ENCODE data around the gene ASXL1. TPM values are rescaled to one million over a fixed set of nuclear protein-coding genes. Genes with fewer than 3 reads are reported as not detected.
"Not testable (repeated sequence)": the region's sequence is repeated elsewhere in the genome, so short reads cannot be mapped to it uniquely, and the experiment has no call there.

ASXL1 gene
- total and polyA plus RNA-seq, 9 donors: 28.4 to 42.3 (median 34.7) TPM

GRCh38 chr20:32465092-32465900 is 107.2 kb downstream of the ASXL1 start:
- Histone ChIP-seq H3K27me3 (ENCODE audit: control insufficient read depth, insufficient read depth, low read length) (no peaks in the 10 kb centered on the region), H3K4me1 (ENCODE audit: control insufficient read depth, insufficient read depth, low read length) (peaks cover 56% of the 10 kb centered on the region), H3K9me3 (replicated peaks; ENCODE audit: control insufficient read depth, low read depth, low read length) (no peaks in the 10 kb centered on the region), H3K36me3 (ENCODE audit: control insufficient read depth, insufficient read depth, low read length) (peaks cover 24% of the 10 kb centered on the region), H3K27ac (ENCODE audit: low read length) (peak overlapping the region; percentile 21), H3K4me3 (ENCODE audit: low read length) (no peak overlapping the region)
- 50% methylated on average over 21 of the region's 24 CpGs for WGBS (ENCODE audit: insufficient coverage)
- DNase-seq: peak; percentile 67

GRCh38 chr20:32465901-32466675 is 108.0 kb downstream of the ASXL1 start:
- H3K36me3 ChIP-seq (ENCODE audit: control insufficient read depth, insufficient read depth, low read length): peaks cover 29% of the 10 kb centered on the region
- DNase-seq; H3K4me3 ChIP-seq (ENCODE audit: low read length); H3K9me3 ChIP-seq (replicated peaks; ENCODE audit: control insufficient read depth, low read depth, low read length); H3K27me3 ChIP-seq (ENCODE audit: control insufficient read depth, insufficient read depth, low read length): not testable (repeated sequence)
- WGBS (ENCODE audit: insufficient coverage): 60% methylated on average over 7 of the region's 15 CpGs
- peak overlapping the region; percentile 1 for H3K27ac ChIP-seq (ENCODE audit: low read length)
- H3K4me1 ChIP-seq (ENCODE audit: control insufficient read depth, insufficient read depth, low read length): peaks cover 63% of the 10 kb centered on the region

GRCh38 chr20:32466739-32467505 is 108.8 kb downstream of the ASXL1 start:
- no peak overlapping the region for H3K4me3 ChIP-seq (ENCODE audit: low read length)
- H3K27me3 ChIP-seq (ENCODE audit: control insufficient read depth, insufficient read depth, low read length): no peaks in the 10 kb centered on the region
- H3K27ac ChIP-seq (ENCODE audit: low read length): no peak overlapping the region
- DNase-seq: no peak
- 69% methylated on average over 11 of the region's 16 CpGs for WGBS (ENCODE audit: insufficient coverage)
- H3K36me3 ChIP-seq (ENCODE audit: control insufficient read depth, insufficient read depth, low read length): peaks cover 34% of the 10 kb centered on the region
- peaks cover 69% of the 10 kb centered on the region for H3K4me1 ChIP-seq (ENCODE audit: control insufficient read depth, insufficient read depth, low read length)
- no peaks in the 10 kb centered on the region for H3K9me3 ChIP-seq (replicated peaks; ENCODE audit: control insufficient read depth, low read depth, low read length)

GRCh38 chr20:32467506-32468312 is 109.6 kb downstream of the ASXL1 start:
- WGBS (ENCODE audit: insufficient coverage): 84% methylated on average over 6 of the region's 12 CpGs
- no peaks in the 10 kb centered on the region for H3K27me3 ChIP-seq (ENCODE audit: control insufficient read depth, insufficient read depth, low read length)
- peaks cover 42% of the 10 kb centered on the region for H3K36me3 ChIP-seq (ENCODE audit: control insufficient read depth, insufficient read depth, low read length)
- no peak overlapping the region for H3K27ac ChIP-seq (ENCODE audit: low read length)
- H3K9me3 ChIP-seq (replicated peaks; ENCODE audit: control insufficient read depth, low read depth, low read length): no peaks in the 10 kb centered on the region
- no peak overlapping the region for H3K4me3 ChIP-seq (ENCODE audit: low read length)
- peaks cover 75% of the 10 kb centered on the region for H3K4me1 ChIP-seq (ENCODE audit: control insufficient read depth, insufficient read depth, low read length)
- no peak for DNase-seq

- Histone ChIP-seq H3K27ac (ENCODE audit: low read length) (no peak overlapping the region), H3K27me3 (ENCODE audit: control insufficient read depth, insufficient read depth, low read length) (no peaks in the 10 kb centered on the region), H3K36me3 (ENCODE audit: control insufficient read depth, insufficient read depth, low read length) (peaks cover 38% of the 10 kb centered on the region), H3K9me3 (replicated peaks; ENCODE audit: control insufficient read depth, low read depth, low read length) (no peaks in the 10 kb centered on the region), H3K4me1 (ENCODE audit: control insufficient read depth, insufficient read depth, low read length) (peaks cover 81% of the 10 kb centered on the region), H3K4me3 (ENCODE audit: low read length) (no peak overlapping the region)
- WGBS (ENCODE audit: insufficient coverage): 98% methylated on average over 5 of the region's 6 CpGs
- DNase-seq: no peak
These were observed 110.1 kb downstream of the ASXL1 start for GRCh38 chr20:32468313-32468640.

- no peak for DNase-seq
- H3K27ac ChIP-seq (ENCODE audit: low read length): peak overlapping the region; percentile 51
- WGBS (ENCODE audit: insufficient coverage): 82% methylated on average over 5 of the region's 7 CpGs
- no peaks in the 10 kb centered on the region for H3K9me3 ChIP-seq (replicated peaks; ENCODE audit: control insufficient read depth, low read depth, low read length)
- no peak overlapping the region for H3K4me3 ChIP-seq (ENCODE audit: low read length)
- H3K27me3 ChIP-seq (ENCODE audit: control insufficient read depth, insufficient read depth, low read length): no peaks in the 10 kb centered on the region
- H3K36me3 ChIP-seq (ENCODE audit: control insufficient read depth, insufficient read depth, low read length): peaks cover 41% of the 10 kb centered on the region
- H3K4me1 ChIP-seq (ENCODE audit: control insufficient read depth, insufficient read depth, low read length): peaks cover 83% of the 10 kb centered on the region
These were observed 110.7 kb downstream of the ASXL1 start for GRCh38 chr20:32468860-32469259.

- no peaks in the 10 kb centered on the region for H3K27me3 ChIP-seq (ENCODE audit: control insufficient read depth, insufficient read depth, low read length)
- H3K9me3 ChIP-seq (replicated peaks; ENCODE audit: control insufficient read depth, low read depth, low read length): no peaks in the 10 kb centered on the region
- peaks cover 35% of the 10 kb centered on the region for H3K36me3 ChIP-seq (ENCODE audit: control insufficient read depth, insufficient read depth, low read length)
- peak; percentile 84 for DNase-seq
- H3K27ac ChIP-seq (ENCODE audit: low read length): peak overlapping the region; percentile 83
- peaks cover 88% of the 10 kb centered on the region for H3K4me1 ChIP-seq (ENCODE audit: control insufficient read depth, insufficient read depth, low read length)
- H3K4me3 ChIP-seq (ENCODE audit: low read length): no peak overlapping the region
- 33% methylated on average over 19 of the region's 27 CpGs for WGBS (ENCODE audit: insufficient coverage)
These were observed 112.1 kb downstream of the ASXL1 start for GRCh38 chr20:32470025-32470861.

- H3K9me3 ChIP-seq (replicated peaks; ENCODE audit: control insufficient read depth, low read depth, low read length): no peaks in the 10 kb centered on the region
- no peak overlapping the region for H3K4me3 ChIP-seq (ENCODE audit: low read length)
- no peak for DNase-seq
- H3K27me3 ChIP-seq (ENCODE audit: control insufficient read depth, insufficient read depth, low read length): no peaks in the 10 kb centered on the region
- 57% methylated on average over 7 of the region's 9 CpGs for WGBS (ENCODE audit: insufficient coverage)
- H3K27ac ChIP-seq (ENCODE audit: low read length): peak overlapping the region; percentile 75
- H3K36me3 ChIP-seq (ENCODE audit: control insufficient read depth, insufficient read depth, low read length): peaks cover 29% of the 10 kb centered on the region
- peaks cover 88% of the 10 kb centered on the region for H3K4me1 ChIP-seq (ENCODE audit: control insufficient read depth, insufficient read depth, low read length)
These were observed 112.8 kb downstream of the ASXL1 start for GRCh38 chr20:32470940-32471339.
